H9 (cell line): ENCODE measurements around the gene CDH4. TPM values are rescaled to one million over a fixed set of nuclear protein-coding genes. Genes with fewer than 3 reads are reported as not detected.

Source experiments
- DNase-seq: peaks from one replicate; pipeline ENCODE4 v3.0.0-alpha.2; 2017
- H2AFZ ChIP-seq: one replicate; pipeline ENCODE4 v1.6.1; 2013; ENCODE audit warnings: mild to moderate bottlenecking, low read length, control low read depth, moderate library complexity
- H2AK5ac ChIP-seq: 2 replicates; pipeline ENCODE4 v1.6.1; 2013; ENCODE audit warnings: low read length, control low read depth, mixed read lengths; ENCODE audit not compliant: insufficient read length
- H2BK120ac ChIP-seq: one replicate; pipeline ENCODE4 v1.6.1; 2013; ENCODE audit warnings: low read depth, mild to moderate bottlenecking, low read length, control low read depth, inconsistent platforms; ENCODE audit not compliant: poor library complexity, severe bottlenecking
- H2BK12ac ChIP-seq: 2 replicates; pipeline ENCODE4 v1.6.1; 2013; ENCODE audit warnings: low read length, control low read depth, mixed read lengths, low read depth; ENCODE audit not compliant: insufficient read length
- H2BK15ac ChIP-seq: 2 replicates; pipeline ENCODE4 v1.6.1; 2013; ENCODE audit warnings: low read depth, low read length, control low read depth
- H2BK20ac ChIP-seq: one replicate; pipeline ENCODE4 v1.6.1; 2013; ENCODE audit warnings: low read depth, mild to moderate bottlenecking, low read length, control low read depth, inconsistent platforms; ENCODE audit not compliant: poor library complexity, severe bottlenecking
- H2BK5ac ChIP-seq: 2 replicates; pipeline ENCODE4 v1.6.1; 2013; ENCODE audit warnings: low read length, control low read depth, mixed read lengths; ENCODE audit not compliant: insufficient read length
- H3K14ac ChIP-seq: 2 replicates; pipeline ENCODE4 v1.6.1; 2013; ENCODE audit warnings: low read length, control low read depth; ENCODE audit not compliant: insufficient read depth
- H3K18ac ChIP-seq: 2 replicates; pipeline ENCODE4 v1.6.1; 2013; ENCODE audit warnings: low read depth, mild to moderate bottlenecking, mixed read lengths, low read length, control low read depth; ENCODE audit not compliant: insufficient read length
- H3K23ac ChIP-seq: 2 replicates; pipeline ENCODE4 v1.6.1; 2013; ENCODE audit warnings: low read length, control low read depth, mixed read lengths, low read depth; ENCODE audit not compliant: insufficient read length
- H3K23me2 ChIP-seq: 2 replicates; pipeline ENCODE4 v1.6.1; 2013; ENCODE audit warnings: low read depth, mild to moderate bottlenecking, mixed read lengths, low read length, control low read depth; ENCODE audit not compliant: insufficient read length, poor library complexity, severe bottlenecking
- H3K27ac ChIP-seq: 2 replicates; pipeline ENCODE4 v1.5.1; 2013; ENCODE audit warnings: low read length, control low read depth, mixed read lengths, low read depth; ENCODE audit not compliant: insufficient read length
- H3K27me3 ChIP-seq: 2 replicates; pipeline ENCODE4 v1.6.1; 2013; ENCODE audit warnings: low read length, control low read depth, inconsistent platforms; ENCODE audit not compliant: insufficient read depth
- H3K4ac ChIP-seq: 2 replicates; pipeline ENCODE4 v1.6.1; 2013; ENCODE audit warnings: low read depth, mild to moderate bottlenecking, control low read depth, inconsistent platforms, low read length, moderate library complexity
- H3K4me1 ChIP-seq: 2 replicates; pipeline ENCODE4 v1.6.1; 2013; ENCODE audit warnings: low read length, control low read depth, inconsistent platforms; ENCODE audit not compliant: insufficient read depth
- H3K4me2 ChIP-seq: 2 replicates; pipeline ENCODE4 v1.6.1; 2013; ENCODE audit warnings: low read length, control low read depth, mixed read lengths; ENCODE audit not compliant: insufficient read length, insufficient read depth
- H3K56ac ChIP-seq: 2 replicates; pipeline ENCODE4 v1.6.1; 2013; ENCODE audit warnings: low read depth, mild to moderate bottlenecking, mixed read lengths, low read length, control low read depth; ENCODE audit not compliant: insufficient read length
- H3K79me1 ChIP-seq: 2 replicates; pipeline ENCODE4 v1.6.1; 2013; ENCODE audit warnings: low read depth, mild to moderate bottlenecking, moderate library complexity, low read length, control low read depth, inconsistent platforms; ENCODE audit not compliant: insufficient read depth, poor library complexity, severe bottlenecking
- H3K79me2 ChIP-seq: 2 replicates; pipeline ENCODE4 v1.6.1; 2013; ENCODE audit warnings: low read length, control low read depth, inconsistent platforms; ENCODE audit not compliant: insufficient read depth
- H3K9ac ChIP-seq: 2 replicates; pipeline ENCODE4 v1.6.1; 2013; ENCODE audit warnings: low read length, control low read depth, mixed read lengths; ENCODE audit not compliant: insufficient read length; ENCODE audit errors: extremely low read depth
- H3K9me3 ChIP-seq: one replicate; pipeline ENCODE4 v1.6.1; 2013; ENCODE audit warnings: low read depth, low read length, inconsistent platforms; ENCODE audit not compliant: control insufficient read depth
- H3T11ph ChIP-seq: one replicate; pipeline ENCODE4 v1.6.1; 2013; ENCODE audit warnings: mild to moderate bottlenecking, low read length, control low read depth, inconsistent platforms
- H4K20me1 ChIP-seq: one replicate; pipeline ENCODE4 v1.6.1; 2013; ENCODE audit not compliant: control insufficient read depth, insufficient read length, insufficient read depth
- H4K5ac ChIP-seq: 2 replicates; pipeline ENCODE4 v1.6.1; 2013; ENCODE audit warnings: low read depth, mild to moderate bottlenecking, mixed read lengths, low read length, control low read depth; ENCODE audit not compliant: insufficient read length
- H4K8ac ChIP-seq: replicated peaks from 2 replicates; pipeline ENCODE4 v1.6.1; 2013; ENCODE audit warnings: low read length, control low read depth, mixed read lengths, low read depth; ENCODE audit not compliant: insufficient read length
- H4K91ac ChIP-seq: 2 replicates; pipeline ENCODE4 v1.6.1; 2013; ENCODE audit warnings: low read depth, mild to moderate bottlenecking, moderate library complexity, mixed read lengths, low read length, control low read depth; ENCODE audit not compliant: insufficient read length
- H3K27ac Mint-ChIP-seq, 3 experiments: 2 replicates in 2 of 3; 3 replicates in 1 of 3; pipeline ENCODE4 v1.8.0; 2020 to 2021; ENCODE audit warnings: mixed read lengths in 3 of 3, mild to moderate bottlenecking in 1 of 3, moderate library complexity in 1 of 3
- H3K27me3 Mint-ChIP-seq: 2 replicates; pipeline ENCODE4 v1.8.0; 2021; ENCODE audit warnings: low read depth, mild to moderate bottlenecking, moderate library complexity, mixed read lengths
- H3K36me3 Mint-ChIP-seq, 3 experiments: 2 replicates in 2 of 3; 3 replicates in 1 of 3; pipeline ENCODE4 v1.8.0; 2020 to 2021; ENCODE audit warnings: low read depth in 3 of 3, mixed read lengths in 3 of 3; ENCODE audit not compliant: insufficient read depth in 1 of 3
- H3K4me1 Mint-ChIP-seq, 2 experiments: 2 replicates each; pipeline ENCODE4 v1.8.0; 2020; ENCODE audit warnings: mixed read lengths in 2 of 2
- H3K4me3 Mint-ChIP-seq, 2 experiments: 2 replicates in 1 of 2; 3 replicates in 1 of 2; pipeline ENCODE4 v1.8.0; 2020 to 2021; ENCODE audit warnings: mild to moderate bottlenecking in 2 of 2, mixed read lengths in 2 of 2, moderate library complexity in 1 of 2
- H3K9me3 Mint-ChIP-seq, 2 experiments: 2 replicates in 1 of 2; 3 replicates in 1 of 2; pipeline ENCODE4 v1.8.0; 2020; ENCODE audit warnings: mild to moderate bottlenecking in 2 of 2, mixed read lengths in 2 of 2, moderate library complexity in 1 of 2
- WGBS: extraction: QIAGEN DNeasy Blood & Tissue Kit; methylation state at CpG from one replicate; pipeline ENCODE4 v1.1.7; 2013; ENCODE audit warnings: missing lambda C conversion rate, low lambda C conversion rate, mixed read lengths; ENCODE audit not compliant: insufficient read length; ENCODE audit errors: extremely low coverage; 5-methylcytosine and 5-hydroxymethylcytosine counted together
- total RNA-seq: library from RNA; stranded (reverse); gene quantifications from 2 replicates; pipeline ENCODE4 v1.2.1, GENCODE V29; 2021
- TF ChIP-seq, protein P1 (sequence below): fragments of 200-600 bp; sonication (generic); conservative IDR thresholded peaks from 3 replicates; pipeline ENCODE4 v1.8.0; 2021; ENCODE audit warnings: antibody characterized with exemption, mild to moderate bottlenecking

CDH4 gene
- total RNA-seq, 1 experiment from 2014 or later = 3.0 TPM

DNA sequence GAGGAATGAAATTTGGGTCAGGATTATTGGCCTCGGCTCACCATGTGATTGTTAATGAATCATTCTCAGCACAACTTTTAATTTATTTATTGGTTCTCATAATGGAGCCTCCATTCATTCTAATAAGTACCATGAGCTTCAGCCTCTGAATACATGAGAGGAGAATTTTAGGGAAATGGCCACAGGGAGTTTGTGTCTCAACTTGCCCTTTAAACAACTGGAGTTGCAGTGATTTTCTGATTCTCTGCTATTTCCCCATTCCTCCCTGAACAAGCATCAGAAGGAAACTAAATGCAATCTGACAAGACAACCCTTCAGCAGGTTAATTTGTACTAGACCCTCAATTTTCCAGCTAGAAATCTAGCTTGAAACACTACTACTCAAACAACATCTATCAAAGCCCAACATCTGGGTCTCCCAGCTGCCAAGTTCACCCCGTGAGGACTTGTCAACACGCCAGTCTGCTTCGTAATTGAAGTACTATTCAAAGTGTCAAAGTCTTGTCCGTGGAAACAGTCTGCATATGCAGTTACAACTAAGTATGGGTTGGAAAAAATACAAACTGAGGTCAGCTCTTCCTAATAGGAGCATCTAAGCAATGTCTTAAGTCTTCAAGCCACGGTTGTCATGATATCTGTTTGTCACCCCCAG lies 235.4 kb downstream of the CDH4 start:
- Histone ChIP-seq H4K5ac (no peak overlapping the region), H3T11ph (no peak overlapping the region), H3K79me1 (no peaks in the 10 kb centered on the region), H2BK12ac (no peak overlapping the region), H3K9me3 (no peaks in the 10 kb centered on the region), H3K79me2 (no peaks in the 10 kb centered on the region; the same call in 1 of the 2 replicates), H3K4me1 (no peaks in the 10 kb centered on the region), H3K23me2 (no peaks in the 10 kb centered on the region), H2BK5ac (no peak overlapping the region), H2AK5ac (no peak overlapping the region), H3K27ac (no peak overlapping the region), H3K14ac (no peak overlapping the region), H3K23ac (no peak overlapping the region), H3K4ac (no peak overlapping the region), H3K4me2 (no peak overlapping the region), H3K9ac (no peak overlapping the region), H4K91ac (no peak overlapping the region), H2BK15ac (no peak overlapping the region), H2BK20ac (no peak overlapping the region), H4K8ac (no peak overlapping the region), H3K56ac (no peak overlapping the region), H2BK120ac (no peak overlapping the region), H3K27me3 (peaks cover 2% of the 10 kb centered on the region; the same call in 1 of the 2 replicates), H3K18ac (no peak overlapping the region), H4K20me1 (peaks cover 3% of the 10 kb centered on the region), H2AFZ (no peak overlapping the region)
- peaks cover 26% of the 10 kb centered on the region for H3K27me3 Mint-ChIP-seq
- peak; percentile 13 for DNase-seq
- H3K4me1 Mint-ChIP-seq = peaks cover 14 to 16% of the 10 kb centered on the region in 2 experiments
- no peak overlapping the region for H3K4me3 Mint-ChIP-seq
- no CpG with 5 or more reads among the region's 6 CpGs for WGBS
- TF ChIP-seq, protein P1, sequence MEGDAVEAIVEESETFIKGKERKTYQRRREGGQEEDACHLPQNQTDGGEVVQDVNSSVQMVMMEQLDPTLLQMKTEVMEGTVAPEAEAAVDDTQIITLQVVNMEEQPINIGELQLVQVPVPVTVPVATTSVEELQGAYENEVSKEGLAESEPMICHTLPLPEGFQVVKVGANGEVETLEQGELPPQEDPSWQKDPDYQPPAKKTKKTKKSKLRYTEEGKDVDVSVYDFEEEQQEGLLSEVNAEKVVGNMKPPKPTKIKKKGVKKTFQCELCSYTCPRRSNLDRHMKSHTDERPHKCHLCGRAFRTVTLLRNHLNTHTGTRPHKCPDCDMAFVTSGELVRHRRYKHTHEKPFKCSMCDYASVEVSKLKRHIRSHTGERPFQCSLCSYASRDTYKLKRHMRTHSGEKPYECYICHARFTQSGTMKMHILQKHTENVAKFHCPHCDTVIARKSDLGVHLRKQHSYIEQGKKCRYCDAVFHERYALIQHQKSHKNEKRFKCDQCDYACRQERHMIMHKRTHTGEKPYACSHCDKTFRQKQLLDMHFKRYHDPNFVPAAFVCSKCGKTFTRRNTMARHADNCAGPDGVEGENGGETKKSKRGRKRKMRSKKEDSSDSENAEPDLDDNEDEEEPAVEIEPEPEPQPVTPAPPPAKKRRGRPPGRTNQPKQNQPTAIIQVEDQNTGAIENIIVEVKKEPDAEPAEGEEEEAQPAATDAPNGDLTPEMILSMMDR = 0 out of 3 replicates have a peak, but pooled peaks have one; percentile 29
- H3K36me3 Mint-ChIP-seq = no peaks in the 10 kb centered on the region; a peak in 1 of 7 replicates
- no peak overlapping the region for H3K27ac Mint-ChIP-seq
- H3K9me3 Mint-ChIP-seq = no peaks in the 10 kb centered on the region
